Measurements from ENCODE around the gene GLT6D1.

GLT6D1 gene

DNA sequence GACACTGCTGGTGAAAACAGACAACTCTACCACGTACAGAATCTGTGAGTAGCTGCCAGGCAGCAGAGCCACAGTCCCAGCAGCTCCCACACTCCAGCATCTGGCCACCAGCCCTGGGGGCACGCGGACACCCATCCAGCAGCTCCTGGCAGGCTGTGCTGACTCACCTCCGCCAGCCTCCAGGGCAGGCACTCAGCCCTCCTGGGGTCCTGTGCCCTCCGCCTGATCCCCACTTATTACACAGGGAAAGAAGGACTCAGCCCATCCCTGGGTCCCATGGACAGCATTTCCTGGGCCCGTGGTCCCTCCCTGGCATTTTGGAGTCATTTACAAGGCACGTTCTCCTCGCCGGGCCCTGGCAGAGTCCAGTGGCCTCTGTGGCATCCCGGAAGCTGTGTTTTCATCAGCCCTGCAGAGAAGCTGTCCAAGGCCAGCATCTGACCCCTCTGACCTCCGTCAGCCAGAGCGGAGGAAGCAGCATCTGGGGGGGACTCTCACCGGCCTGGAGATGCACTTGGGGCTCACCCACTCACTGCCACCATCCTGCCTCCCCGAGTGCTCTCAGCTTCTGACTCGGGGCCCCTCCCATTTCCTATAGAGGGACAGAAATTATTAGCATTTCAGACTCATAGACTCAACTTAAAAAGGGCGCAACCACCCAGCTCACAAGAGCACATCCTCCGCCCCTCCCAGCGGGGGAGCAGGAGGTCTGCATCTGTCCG is 56.2 kb downstream of the GLT6D1 start:
- DNase-seq: no peak

DNA sequence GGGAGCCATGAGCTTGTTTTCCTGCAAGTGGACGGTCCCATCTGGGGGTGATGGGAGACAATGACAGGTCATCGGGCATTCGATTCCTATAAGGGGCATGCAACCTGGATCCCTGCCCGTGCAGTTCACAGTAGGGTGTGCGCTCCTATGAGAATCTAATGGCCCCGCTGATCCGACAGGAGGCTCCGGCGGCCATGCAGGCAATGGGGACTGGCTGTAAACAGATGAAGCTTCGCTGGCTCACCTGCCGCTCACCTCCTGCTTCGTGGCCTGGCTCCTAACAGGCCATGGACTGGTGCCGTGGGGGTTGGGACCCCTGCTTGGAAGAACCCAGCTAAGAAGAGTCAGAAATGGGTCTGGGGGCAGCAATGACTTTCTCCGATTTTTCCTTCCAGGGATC is 56.8 kb downstream of the GLT6D1 start:
- no peak for DNase-seq

DNA sequence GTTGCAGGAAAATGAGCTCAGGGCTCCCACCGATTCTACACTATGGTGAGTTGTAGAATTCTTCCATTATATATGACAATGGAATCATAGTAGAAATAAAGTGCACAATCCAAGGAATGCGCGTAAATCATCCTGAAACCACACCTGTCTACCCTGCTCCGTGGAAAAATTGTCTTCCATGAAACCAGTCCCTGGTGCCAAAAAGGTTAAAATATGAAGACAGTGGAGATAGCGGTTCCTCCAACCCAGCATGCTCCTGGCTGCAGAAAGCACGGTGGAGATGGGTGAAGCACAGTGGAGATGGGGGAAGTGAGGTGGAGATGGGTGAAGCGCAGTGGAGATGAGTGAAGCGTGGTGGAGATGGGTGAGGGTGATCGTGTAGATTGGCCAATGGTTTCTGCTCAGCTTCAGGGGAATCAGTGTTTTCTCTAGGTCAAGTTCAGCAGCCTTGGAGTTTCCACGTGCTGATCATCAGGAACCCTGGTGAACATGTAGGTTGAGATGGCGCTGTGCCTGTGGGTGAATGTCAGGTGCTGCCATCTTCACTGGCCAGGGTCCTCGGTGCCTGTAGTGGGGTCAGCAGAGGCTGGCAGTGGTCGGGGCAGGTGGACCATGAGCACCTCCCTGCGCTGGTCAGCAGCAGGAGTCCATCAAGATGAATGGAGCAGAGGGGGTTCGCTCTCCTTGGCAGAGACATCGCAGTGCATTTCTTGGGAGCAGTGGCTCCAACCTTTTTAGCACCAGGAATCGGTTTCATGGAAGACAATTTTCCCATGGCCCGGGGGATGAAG is 57.5 kb downstream of the GLT6D1 start:
- DNase-seq: no peak

DNA sequence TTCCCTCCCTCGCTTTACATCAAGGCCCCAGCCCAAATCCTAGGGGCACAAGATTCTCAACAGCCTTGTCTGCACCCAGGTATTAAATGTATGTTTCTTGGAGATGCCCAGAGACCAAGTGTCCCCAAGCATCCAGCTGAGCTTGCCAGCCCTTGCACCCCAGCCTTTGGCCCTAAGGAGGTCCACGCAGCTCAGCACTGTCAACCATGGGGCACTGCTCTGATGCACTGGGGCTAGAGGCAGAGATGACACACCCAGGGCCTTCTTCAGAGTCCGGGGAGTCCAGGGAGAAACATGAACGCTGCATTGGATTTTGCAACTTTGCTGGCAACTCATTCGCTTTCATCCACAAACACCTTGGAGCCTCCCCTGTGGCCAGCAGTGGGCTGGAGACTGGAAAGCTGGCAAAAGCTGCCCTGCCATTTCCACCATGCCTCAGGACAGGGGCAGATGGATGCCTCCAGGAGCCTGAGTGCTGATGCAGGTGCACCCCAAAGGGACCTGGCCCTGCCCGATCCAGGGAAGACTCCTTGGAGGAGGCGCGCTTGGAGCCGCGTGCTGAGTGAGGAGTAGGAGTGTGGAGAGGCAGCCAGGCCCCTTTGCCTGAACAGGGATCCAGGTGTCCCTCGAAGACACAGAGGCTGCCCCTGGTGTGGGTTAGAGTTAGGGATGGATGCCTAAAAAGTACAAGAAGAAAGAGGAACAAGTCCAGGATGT is 58.5 kb downstream of the GLT6D1 start:
- DNase-seq: no peak

DNA sequence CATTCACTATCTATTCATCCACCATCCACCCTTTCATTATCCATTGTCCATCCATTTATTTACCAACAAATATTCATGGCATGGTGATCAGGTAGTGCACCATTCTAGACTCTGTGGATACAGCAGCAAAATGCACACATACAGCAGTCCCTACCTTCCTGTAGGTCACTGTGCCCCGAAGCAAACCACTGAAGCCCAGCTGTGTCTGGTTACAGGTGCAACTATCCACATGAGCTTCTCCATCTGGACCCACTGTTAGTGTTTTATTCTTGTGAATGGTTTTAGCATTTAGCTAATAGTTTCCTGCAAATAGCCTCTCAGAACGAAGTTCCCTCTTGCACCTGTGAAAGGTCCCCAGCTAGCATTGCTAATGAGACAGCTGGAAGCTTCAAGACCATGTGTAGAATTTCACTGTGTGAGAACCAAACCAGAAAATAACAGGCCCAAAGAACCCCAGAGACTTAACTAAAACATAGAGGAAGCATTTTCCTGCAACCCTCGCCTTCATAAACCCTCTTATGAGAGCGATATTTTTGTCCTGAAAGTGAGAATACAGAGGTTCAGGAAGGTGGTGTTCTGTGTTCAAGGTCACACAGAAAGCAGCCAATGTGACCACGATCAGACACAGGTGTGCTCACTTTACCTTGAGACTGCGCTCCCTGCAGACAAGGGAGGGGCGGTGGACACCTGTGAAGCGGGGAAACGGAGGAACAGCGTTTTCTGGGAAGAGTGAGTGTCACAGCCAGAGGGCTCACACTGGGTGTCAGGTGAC is 59.3 kb downstream of the GLT6D1 start:
- DNase-seq: no peak

DNA sequence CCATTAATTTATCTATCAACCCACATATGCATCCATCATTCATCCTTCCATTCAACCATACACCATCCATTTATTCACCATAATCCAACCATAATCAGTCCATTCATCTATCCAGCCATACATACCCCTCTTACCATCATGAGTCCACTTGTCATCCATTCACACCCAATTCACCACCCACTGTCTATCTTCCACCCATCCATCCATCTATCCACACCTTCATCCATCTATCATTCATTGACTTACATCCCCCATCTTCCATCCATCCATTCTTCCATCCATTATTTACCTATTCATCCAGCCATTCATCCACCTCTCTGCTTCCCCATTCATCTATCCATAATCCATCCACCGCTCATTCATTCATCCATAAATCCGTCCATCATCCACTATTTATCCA is 60.0 kb downstream of the GLT6D1 start:
- DNase-seq: no peak

DNA sequence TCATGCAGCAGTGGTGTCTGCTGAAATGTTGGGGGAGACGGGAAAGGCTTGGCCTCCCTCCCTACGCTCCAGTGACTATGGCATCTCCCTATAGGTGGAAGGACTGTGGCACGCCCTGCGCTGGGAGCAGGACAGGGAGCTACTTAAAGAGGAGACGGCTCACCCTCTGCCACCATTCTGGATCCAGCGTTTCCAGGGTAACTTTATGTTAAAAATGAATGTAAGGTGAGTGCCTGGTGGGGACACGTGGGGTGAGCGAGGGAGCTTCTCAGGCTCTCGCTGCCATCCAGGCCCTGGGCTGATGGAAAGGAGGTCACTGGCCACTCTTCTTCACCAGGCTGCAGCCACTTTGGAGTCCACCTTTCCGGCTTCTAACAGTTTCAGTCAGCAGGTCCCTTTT is 62.1 kb downstream of the GLT6D1 start:
- DNase-seq: no peak

DNA sequence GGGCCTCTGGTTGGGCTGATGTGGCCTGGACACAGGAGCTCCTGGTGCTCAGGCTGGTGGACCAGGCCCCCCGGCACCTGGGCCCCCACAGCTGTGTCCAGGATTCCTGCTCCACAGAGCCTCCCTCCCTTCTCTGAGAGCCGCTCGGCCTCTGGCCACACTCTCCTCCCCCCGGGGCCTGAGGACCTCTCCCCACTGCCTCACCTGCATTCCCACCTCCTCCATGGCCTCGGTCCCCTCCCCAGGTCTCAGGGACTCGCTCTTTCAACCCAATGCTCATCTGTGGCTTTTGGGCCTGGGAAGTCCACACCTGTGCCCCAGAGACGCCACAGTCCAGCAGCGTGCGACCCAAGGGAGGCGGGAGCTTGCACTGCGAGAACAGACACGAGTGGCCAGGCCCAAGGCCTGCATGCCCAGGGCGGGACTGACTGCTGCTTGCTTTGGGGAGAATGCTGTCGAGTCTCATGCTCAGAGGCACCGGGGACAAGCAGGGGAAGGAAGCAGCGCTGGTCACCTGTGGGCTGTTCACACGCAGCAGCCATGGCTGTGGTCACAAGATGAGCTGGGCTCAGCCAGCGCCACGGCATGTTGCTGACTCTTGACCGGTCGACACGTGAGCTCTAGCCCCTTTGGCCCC is 63.2 kb downstream of the GLT6D1 start:
- no peak for DNase-seq

DNA sequence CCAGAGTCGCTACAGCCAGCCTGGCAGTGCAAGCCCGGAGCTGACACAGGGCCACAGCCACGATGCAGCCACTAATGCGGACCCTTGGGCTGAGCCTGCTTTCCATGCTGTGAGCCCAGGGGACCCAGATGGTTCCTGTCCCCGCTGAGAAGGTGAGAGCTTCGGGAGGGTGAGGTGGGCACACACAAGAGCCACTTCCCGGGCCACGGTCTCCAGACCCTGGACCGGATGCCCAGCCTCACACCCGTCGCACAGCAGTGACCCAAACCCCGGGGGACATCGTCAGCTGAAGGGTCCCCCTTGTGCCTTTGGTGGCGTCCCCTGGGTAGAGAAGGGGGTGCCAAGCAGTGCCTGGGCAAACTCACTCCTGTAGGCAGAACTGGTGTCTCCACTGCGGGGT is 64.4 kb downstream of the GLT6D1 start:
- no peak for DNase-seq

DNA sequence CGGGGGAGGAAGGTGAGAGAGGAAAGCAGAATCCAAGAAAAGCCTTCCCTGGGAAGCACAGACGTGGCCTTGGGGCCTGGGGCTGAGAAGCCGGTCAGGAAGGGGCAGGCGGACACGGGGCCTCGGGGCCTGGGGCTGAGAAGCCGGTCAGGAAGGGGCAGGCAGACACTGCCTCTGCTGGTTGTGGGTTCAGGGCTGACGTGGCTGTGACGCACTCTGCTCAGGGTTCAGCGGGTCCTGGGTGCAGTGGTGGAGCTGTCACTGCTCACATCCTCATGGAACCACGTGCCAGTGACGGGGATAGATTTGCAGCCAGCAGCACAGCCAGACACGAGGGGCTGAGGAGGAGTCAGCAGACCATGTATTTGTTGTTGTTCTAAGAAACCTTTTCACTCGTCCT is 65.0 kb downstream of the GLT6D1 start:
- DNase-seq: no peak
